A172 (cell line): Measurements from ENCODE around the gene ZNF691. TPM values are rescaled to one million over a fixed set of nuclear protein-coding genes. Genes with fewer than 3 reads are reported as not detected.

Experiments
- total RNA-seq: library from RNA; depleted of rRNA; stranded (reverse); fragments of >200 nt; shearing (Covaris generic); gene quantifications from 2 replicates; pipeline ENCODE4 v1.2.3, GENCODE V29; 2014; rRNA removed

ZNF691 gene
- total RNA-seq, 1 experiment from 2014 or later = 4.4 TPM

Other genes starting within 250 kb of the ZNF691 start
- 74.9 and 114 TPM in 2 replicates for gene PPIH, start 188.2 kb upstream of the ZNF691 start, total RNA-seq
- 744 and 821 TPM in 2 replicates for gene YBX1, start 164.2 kb upstream of the ZNF691 start, total RNA-seq
- not detected in 2 replicates for gene CLDN19, start 106.4 kb upstream of the ZNF691 start, total RNA-seq
- 79.5 and 95.5 TPM in 2 replicates for gene P3H1, start 79.6 kb upstream of the ZNF691 start, total RNA-seq
- 3.1 and 6.1 TPM in 2 replicates for gene C1orf50, start 79.4 kb upstream of the ZNF691 start, total RNA-seq
- 0.05 TPM in 1 of 2 replicates, not detected in the other for gene TMEM269, start 61.6 kb upstream of the ZNF691 start, total RNA-seq
- 6.2 and 7.8 TPM in 2 replicates for gene ERMAP, start 29.5 kb upstream of the ZNF691 start, total RNA-seq
- 15.2 and 25.8 TPM in 2 replicates for gene SVBP, start 29.2 kb upstream of the ZNF691 start, total RNA-seq
- gene SLC2A1, start 112.3 kb downstream of the ZNF691 start, total RNA-seq = 164 and 282 TPM in 2 replicates